HG03354 (cell line): ENCODE data around the gene ERO1B.

ENCODE experiments used
- ATAC-seq: cut with Tn5 transposase; IDR thresholded peaks from one replicate; pipeline ENCODE4 v1.9.1; 2021; ENCODE audit warnings: mild to moderate bottlenecking; ENCODE audit not compliant: unreplicated experiment, poor library complexity, severe bottlenecking

The ERO1B gene

DNA sequence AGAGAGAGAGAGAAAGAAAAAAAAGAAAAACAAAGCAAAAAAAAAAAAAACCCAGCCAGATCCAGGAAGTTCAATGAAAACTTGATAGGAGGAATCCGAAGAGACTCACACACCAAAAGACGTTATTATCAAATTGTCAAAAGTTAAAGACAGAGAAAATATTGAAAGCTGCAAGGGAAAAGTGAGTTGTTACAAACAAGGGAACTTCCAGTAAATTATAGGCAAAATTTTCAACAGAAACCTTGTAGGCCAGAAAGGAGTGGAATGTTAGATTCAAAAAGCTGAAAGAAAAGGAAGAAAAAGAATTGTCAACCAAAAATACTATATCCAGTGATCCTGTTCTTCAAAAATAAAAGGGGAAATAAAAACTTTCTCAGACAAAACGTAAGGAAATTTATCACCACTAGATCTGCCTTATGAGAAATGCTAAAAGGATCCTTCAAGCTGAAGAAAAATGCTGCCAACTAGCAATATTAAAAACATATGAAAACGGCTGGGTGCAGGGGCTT, 23.6 kb downstream of the ERO1B start:
- ATAC-seq: no peak

- ATAC-seq: no peak
These were observed 24.5 kb downstream of the ERO1B start for GRCh38 chr1:236257216-236257615.

GRCh38 chr1:236253918-236254637, 27.7 kb downstream of the ERO1B start:
- ATAC-seq: no peak

DNA sequence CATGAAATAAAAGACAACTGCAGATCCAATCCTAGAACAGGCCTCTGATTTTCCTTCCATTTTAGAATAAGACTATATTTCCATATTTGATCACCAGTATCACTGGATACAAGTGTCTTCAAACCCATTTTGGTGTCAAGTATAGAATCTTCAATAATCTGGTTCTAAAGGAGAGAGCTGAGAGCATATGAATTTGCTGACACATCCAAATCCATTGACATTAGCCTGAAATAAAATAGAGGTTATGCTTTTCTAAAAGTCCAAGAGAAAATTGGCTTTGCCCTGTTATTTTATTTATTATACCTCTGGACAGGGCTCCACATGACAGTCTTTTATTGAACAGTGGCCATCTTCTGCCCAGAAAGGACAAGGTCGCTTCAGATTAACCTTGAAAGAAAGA, 28.6 kb downstream of the ERO1B start:
- ATAC-seq: no peak

DNA sequence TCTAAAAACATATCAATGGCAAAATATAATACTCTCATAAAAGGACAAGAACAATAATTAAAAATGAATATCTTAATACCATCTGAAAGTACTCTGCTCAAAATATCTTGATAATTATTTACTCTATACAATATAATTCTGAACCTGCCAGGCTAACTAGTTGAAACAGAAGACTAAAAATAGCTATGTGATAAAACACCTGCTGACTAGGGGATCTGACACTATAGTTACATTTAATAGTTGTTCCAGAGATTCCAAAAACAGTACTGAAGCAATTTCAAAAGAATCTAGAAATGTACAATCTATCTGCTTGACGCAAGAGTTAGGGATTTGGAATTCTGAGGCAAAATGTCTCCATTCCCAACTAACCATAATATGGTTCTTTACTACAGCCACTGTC, 30.2 kb downstream of the ERO1B start:
- ATAC-seq: no peak

DNA sequence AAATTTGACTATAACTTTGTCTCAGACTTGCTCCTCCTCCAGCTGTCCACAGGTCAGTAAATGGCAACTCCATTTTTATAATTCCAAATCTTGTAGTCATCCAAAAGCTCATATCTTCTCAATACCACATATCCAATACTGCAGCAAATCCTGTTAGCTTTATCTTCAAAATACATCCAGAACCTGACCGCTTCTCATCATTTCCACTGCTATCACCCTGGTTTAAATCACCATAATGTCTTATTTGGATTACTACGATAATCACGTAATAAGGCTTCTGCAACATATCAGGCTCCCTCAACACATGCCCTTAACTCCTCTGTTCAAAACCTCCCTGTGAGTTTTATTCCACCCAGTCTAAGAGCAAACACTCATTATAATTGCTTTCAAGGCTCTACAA, 34.5 kb downstream of the ERO1B start:
- ATAC-seq: no peak

DNA sequence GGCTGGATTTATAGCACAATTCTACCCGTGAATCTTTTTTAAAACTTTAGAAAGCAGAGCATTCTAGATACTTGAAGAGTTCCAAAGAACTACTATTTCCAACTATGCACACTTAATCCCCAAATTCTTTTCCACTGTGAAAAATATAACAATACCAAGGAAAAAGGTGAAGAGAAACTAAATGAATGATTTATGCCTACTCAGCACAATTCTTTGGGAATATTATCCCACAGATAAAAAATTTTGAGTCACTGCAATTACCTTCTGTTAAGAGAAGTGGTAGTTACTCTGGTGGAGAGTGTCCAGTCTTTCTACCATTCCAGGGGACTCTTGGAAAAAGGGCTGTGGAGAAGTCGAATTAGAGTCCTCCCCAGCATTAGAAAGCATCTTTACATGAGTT, 39.2 kb downstream of the ERO1B start:
- ATAC-seq: no peak

DNA sequence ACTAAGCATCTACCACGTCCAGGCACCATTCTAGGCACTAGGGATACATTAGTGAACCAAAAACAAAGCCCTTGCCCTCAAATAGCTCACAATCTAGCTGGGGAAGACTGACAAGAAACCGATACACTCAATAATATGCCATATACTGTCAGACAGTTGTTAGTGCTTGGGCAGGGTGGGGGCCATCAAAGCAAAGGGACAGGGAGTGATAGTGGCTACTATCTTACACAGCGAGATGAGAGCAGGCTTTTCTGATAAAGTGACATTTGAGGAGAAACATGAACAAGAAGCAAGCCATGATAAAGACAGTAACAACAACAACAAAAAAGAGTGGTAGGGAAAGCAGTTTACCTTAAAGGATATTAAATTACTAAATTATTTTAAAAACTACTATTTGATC, 41.1 kb downstream of the ERO1B start:
- no peak for ATAC-seq

DNA sequence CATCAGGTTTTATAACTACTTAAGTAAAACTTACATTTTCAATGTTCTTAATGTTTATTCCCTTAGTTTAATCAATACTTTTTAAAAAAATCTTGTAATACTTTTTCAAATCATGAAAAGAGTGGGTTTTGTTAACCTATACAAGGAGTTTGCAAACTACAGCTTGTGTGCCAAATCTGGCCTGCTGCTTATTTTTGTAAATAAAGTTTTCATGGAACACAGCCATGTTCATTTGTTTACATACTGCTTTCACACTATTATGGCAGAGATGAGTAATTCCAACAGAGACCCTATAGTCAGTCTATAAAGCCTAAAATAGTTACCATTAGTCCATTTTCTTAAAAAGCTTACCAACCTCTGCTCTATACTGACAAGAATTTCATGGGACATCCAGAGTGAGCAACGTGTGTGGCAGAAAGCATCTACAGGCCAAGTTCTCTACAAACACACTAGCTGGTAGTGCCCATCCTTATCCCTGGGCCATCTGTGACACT, 42.6 kb downstream of the ERO1B start:
- ATAC-seq: no peak

GRCh38 chr1:236235116-236235515, 46.6 kb downstream of the ERO1B start:
- no peak for ATAC-seq

DNA sequence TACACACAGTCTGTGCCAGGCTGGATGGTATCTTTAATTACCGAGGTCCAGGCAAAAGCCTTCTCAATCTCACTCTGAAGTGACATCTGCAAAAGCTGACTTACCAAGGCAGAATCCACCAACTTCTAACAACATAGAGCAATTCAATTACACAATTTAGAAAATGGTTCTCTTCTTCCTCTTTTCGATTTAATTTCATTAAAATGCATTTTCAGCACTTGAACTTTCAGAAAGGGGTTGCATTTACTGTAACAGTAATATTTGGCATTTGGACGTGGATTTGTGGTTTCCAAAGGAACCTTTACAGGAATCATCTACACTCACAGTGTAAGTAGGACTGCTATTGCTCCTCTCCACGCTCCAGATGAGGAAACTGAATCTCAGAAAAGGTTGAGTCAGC, 53.3 kb downstream of the ERO1B start:
- ATAC-seq: no peak

DNA sequence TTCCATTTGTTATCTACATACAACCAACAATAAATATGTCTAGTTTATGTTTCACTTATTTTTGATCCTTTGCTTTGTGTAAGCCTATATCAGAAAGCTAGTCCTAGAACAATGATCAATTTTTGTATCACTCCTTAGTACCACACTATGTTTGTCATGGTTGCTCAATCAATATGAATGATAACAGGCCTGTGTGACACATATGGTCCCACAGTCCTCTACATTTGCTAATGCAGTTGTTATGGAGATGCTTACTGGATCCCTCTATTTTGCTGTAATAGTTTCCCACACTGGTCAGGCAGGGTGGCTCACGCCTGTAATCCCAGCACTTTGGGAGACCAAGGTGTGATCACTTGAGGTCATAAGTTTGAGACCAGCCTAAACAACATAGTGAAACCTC, 59.1 kb downstream of the ERO1B start:
- no peak for ATAC-seq

DNA sequence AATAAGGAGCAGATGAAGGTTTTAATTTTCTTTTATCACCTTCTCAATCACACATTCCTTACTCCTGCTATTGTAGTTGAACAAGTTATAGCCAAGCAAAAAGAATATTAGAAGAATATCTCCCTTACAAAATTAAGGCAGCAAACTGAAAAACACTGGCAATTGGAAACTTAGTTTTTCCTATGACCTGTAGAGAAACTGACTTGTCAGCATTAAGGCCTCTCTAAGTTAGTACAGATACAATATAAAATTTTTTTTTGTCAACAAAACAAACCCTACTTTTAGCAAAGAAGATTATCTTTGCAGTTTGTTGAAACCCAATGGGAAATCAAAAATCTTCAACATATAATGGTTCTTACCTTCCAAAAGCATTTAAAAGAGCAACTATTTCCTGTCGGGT, 61.3 kb downstream of the ERO1B start:
- no peak for ATAC-seq

- ATAC-seq: no peak
These were observed 67.0 kb downstream of the ERO1B start for GRCh38 chr1:236214761-236215160.

DNA sequence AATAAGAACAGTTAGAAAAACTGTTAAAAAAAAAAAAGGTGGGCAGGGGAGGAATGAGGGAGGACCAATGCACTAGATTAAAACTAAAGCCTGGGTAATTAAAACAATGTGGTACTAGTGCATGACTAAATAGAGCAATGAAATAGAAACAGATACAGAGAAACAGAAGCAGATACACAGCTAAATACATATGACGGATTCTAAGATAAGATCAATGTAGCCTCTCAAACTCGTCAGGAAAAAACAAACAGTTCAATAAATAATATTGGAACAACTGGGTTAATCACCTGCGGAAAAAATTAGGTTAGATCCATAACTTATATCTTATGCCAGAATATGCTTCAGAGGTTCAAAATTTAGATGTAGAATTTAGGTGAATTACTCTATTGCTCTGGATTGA, 68.2 kb downstream of the ERO1B start:
- ATAC-seq: no peak

- ATAC-seq: no peak
These were observed 69.9 kb downstream of the ERO1B start for GRCh38 chr1:236211815-236212214.

GRCh38 chr1:236209713-236210112, 72.0 kb downstream of the ERO1B start:
- ATAC-seq: no peak

DNA sequence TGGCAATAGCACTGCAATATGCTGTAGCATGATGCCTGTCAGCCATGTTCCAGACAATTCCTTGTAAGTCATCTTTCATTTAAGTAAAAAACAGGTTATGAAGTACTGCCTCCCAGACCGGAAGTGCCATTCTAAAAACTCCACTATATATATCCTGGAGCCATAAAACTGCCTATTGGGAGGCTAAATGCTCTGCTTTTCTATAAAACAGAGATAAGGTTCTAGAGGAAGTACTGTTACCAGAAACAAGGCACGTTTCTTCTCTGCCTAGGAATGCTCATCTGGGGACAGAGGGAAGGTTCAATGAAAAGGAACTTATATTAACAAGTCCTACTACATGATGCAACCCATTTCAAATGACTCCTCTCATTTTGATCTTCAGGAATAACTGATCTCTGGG, 72.6 kb downstream of the ERO1B start:
- no peak for ATAC-seq

- no peak for ATAC-seq
These were observed 74.2 kb downstream of the ERO1B start for GRCh38 chr1:236207569-236207968.

DNA sequence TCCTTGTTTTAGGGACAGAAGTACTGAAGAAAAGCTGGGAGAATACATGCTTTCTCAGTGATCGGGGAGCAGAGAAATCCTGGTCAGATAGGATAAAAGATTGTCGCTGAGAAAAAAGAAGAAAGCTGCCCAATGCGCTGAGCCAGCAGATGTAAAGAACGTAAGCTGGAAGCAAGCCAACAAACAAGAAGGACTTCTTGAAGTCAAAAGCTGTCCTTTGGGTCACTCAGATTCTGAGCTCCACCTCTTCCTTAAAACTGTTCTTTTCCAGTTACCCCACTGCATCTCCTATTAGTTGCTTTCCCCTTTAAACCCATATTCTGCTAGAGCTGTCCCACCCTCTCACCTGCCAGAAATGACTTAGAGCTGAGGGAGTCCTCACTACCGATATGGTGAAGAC, 74.6 kb downstream of the ERO1B start:
- ATAC-seq: no peak

- ATAC-seq: no peak
These were observed 75.2 kb downstream of the ERO1B start for GRCh38 chr1:236206548-236206947.

DNA sequence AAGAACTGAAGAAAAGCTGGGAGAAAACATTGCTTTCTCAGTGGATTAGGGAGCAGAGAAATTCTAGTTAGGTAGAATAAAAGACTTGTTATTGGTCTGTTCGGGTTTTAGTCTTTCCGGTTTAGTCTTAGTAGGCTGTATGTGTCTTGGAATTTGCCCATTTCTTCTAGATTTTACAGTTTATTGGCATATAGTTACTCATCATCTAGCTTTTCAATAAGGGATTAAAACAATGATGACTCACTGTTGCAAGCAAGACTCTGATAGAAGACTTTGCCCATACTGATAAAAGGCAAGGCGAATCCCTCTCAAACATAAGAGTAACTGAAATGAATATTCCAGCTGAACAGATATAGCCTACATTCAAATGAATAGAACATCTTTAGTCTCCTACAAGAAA, 77.1 kb downstream of the ERO1B start:
- no peak for ATAC-seq
